HG02852 (cell line): Measurements from ENCODE around the gene PEAR1.

Experiments
- ATAC-seq: cut with Tn5 transposase; IDR thresholded peaks from one replicate; pipeline ENCODE4 v1.9.1; 2021; ENCODE audit warnings: mild to moderate bottlenecking, moderate library complexity; ENCODE audit not compliant: unreplicated experiment

PEAR1 gene

DNA sequence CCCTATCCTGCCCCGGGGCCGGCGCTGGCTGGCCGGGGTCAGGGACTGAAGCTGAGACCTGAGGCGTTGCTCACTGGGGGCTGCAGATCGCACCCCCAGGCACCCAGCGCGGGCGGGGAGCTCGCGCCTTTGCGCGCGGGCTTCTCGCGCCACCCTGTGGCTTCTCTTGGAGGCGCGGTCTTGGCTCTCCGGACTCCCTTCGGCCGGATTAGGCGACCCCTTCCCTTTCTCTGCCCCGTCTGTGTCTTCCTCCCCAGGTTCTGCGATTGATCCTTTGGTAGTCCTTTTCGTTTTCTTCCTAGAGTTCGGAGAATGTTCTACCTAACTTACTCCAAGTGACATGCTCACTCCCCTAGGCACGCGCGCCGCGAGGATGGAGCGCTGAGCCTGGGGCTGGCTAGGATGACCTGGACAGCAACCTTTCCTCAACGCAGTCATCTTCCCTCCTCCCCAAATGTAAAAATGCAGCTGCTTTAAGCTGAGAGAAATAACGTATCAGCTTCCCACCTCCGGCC is 33.3 kb upstream of the PEAR1 start:
- peak; percentile 56 for ATAC-seq

DNA sequence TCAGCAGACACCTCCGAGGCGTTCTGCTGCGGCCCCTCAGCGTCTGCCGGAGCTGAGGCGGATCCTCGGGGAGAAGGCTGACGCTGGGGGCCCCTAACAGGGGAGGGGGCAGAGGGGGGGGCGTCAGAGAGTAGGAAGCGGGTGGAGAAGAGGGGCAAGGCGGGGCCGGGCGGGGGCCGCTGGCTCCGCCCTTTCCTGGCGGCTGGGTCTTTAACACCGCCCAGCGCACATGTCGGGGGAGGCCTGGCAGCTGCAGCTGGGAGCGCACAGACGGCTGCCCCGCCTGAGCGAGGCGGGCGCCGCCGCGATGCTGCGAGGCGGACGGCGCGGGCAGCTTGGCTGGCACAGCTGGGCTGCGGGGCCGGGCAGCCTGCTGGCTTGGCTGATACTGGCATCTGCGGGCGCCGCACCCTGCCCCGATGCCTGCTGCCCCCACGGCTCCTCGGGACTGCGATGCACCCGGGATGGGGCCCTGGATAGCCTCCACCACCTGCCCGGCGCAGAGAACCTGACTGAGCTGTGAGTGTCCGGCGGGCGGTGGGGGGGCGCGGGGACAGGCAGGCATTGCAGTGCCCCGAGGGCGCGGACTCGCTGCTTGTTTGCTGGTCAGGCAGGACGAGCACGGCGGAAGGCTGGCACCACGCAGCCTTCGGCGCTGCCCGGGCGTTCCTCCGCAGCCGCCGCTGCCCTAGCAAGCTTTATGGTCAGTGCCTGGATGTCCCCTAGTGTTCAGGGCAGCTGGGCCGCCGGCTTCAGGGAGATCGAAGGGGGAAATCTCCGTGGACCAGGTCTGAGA is 32.7 kb upstream of the PEAR1 start, which contains the start of gene NTRK1:
Gene NTRK1 (plus strand): TSS at position 238 of the 796 bp plus-strand sequence. CDS start 70 bp downstream, at position 308.
- peak; percentile 25 for ATAC-seq

DNA sequence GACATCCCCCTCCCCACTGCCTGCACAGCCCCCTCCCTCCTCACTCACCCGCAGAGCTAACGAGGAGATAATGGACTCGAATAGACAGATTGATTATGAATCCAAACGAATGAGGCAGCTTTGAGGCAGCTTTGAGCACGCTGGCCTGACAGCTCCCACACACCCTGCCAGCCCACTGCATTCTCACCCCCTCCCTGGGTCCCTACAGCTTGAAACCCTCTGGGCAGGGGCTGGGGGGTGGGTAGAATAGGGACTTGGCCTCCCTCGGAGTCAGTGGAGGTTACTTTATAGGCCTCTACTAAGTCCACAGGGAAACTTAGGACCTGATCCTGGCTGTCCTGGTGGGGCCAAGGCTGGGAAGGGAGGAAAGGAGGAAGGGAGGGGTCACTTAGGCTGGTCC is 30.9 kb upstream of the PEAR1 start:
- no peak for ATAC-seq

- ATAC-seq = no peak
Observed at GRCh38 chr1:156862997-156863599, 30.4 kb upstream of the PEAR1 start.

GRCh38 chr1:156863631-156864030 is 29.9 kb upstream of the PEAR1 start:
- no peak for ATAC-seq

GRCh38 chr1:156864796-156865195 is 28.7 kb upstream of the PEAR1 start:
- no peak for ATAC-seq

DNA sequence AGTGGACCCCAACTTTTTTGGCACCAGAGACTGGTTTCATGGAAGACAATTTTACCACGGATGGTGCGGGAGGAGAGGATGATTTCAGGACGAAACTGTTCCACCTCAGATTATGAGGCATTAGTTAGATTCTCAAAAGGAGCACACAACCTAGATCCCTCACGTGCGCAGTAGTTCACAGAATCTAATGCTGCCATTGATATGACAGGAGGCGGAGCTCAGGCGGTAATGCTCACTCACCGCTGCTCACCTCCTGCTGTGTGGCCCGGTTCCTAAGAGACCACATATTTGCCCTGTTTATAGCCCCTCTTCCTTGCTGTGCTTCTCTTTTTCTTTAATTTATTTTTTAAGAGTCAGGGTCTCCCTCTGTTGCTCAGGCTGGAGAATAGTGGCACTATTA is 28.3 kb upstream of the PEAR1 start:
- no peak for ATAC-seq

- ATAC-seq = no peak
Observed at GRCh38 chr1:156865865-156866248, 27.7 kb upstream of the PEAR1 start.

GRCh38 chr1:156866249-156866909 is 27.1 kb upstream of the PEAR1 start:
- ATAC-seq = no peak

DNA sequence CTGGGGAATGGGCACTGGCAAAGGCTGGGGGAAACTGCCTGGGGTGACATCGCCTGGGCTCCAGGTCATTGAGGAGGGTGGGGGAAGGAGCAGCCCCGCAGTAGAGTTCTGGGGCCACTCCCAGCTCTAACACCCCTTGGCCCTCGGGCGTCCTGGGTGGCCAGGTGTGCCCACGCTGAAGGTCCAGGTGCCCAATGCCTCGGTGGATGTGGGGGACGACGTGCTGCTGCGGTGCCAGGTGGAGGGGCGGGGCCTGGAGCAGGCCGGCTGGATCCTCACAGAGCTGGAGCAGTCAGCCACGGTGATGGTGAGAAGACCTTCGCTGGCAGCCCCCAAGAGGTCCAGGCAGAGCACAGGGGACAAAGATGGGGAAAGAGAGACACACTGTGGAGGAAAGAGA is 25.2 kb upstream of the PEAR1 start:
- ATAC-seq = no peak

GRCh38 chr1:156869455-156869854 is 24.1 kb upstream of the PEAR1 start:
- no peak for ATAC-seq

DNA sequence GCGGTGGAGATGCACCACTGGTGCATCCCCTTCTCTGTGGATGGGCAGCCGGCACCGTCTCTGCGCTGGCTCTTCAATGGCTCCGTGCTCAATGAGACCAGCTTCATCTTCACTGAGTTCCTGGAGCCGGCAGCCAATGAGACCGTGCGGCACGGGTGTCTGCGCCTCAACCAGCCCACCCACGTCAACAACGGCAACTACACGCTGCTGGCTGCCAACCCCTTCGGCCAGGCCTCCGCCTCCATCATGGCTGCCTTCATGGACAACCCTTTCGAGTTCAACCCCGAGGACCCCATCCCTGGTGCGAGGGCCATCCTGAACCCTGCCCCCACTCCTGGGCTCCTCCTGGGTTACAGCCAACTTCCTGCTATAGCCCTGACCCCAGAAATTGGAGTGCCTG is 19.9 kb upstream of the PEAR1 start:
- no peak for ATAC-seq

GRCh38 chr1:156874142-156874541 is 19.4 kb upstream of the PEAR1 start:
- no peak for ATAC-seq

DNA sequence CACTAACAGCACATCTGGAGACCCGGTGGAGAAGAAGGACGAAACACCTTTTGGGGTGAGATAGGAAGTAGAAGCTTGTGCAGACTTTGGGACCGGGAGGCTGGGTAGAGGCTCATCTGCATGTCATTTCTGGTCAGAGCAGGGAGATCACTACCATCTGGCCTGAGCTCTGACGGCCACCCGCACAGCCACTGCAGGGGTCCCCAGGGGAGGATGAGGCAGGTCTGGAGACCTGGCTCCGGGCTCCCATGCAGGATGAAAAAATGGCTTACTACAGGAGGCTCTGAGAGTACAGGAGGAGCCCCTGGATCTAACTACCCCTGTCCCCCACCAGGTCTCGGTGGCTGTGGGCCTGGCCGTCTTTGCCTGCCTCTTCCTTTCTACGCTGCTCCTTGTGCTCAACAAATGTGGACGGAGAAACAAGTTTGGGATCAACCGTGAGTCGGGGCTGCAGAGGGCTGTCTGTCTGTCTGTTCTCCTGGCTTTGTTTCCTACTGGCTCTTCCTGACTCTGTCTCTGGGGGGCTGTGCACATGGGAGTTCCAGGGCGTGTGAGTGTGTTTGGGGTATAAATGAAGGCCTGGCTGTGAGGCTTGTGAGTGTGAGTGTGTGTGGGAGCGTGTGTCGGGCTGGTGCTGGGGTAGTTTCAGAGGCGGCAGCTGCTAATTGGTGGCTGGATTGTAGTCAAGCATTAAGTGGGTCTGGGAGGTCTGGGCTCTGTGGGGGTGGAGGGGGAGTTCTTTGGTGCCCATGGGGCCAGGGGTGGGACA is 18.8 kb upstream of the PEAR1 start:
- ATAC-seq = no peak

GRCh38 chr1:156875341-156875615 is 18.2 kb upstream of the PEAR1 start:
- no peak for ATAC-seq

GRCh38 chr1:156876281-156876680 is 17.2 kb upstream of the PEAR1 start:
- no peak for ATAC-seq

GRCh38 chr1:156877433-156878170 is 15.9 kb upstream of the PEAR1 start:
- no peak for ATAC-seq

- no peak for ATAC-seq
Observed at GRCh38 chr1:156879876-156880275, 13.6 kb upstream of the PEAR1 start.

DNA sequence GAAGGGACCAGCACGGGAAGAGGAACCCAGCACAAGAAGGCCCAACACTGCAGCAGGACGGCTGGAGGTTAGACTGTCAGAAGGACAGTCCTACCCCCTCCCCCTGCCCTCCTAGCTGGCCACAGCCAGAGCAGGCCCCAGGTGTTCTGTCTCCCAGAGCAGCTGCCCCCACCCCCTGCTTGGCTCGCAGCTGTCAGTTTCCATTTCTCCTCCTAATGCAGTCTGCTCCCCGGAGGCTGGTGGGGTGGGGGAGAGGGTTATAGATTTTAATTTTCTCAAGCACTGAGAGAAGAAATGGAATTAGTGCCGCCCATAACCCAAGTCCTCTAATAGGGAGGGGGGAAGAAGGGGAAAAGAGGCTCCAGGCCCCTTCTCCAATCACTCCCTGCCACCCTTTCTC is 13.0 kb upstream of the PEAR1 start:
- ATAC-seq = no peak

- no peak for ATAC-seq
Observed at GRCh38 chr1:156881101-156881500, 12.4 kb upstream of the PEAR1 start.

DNA sequence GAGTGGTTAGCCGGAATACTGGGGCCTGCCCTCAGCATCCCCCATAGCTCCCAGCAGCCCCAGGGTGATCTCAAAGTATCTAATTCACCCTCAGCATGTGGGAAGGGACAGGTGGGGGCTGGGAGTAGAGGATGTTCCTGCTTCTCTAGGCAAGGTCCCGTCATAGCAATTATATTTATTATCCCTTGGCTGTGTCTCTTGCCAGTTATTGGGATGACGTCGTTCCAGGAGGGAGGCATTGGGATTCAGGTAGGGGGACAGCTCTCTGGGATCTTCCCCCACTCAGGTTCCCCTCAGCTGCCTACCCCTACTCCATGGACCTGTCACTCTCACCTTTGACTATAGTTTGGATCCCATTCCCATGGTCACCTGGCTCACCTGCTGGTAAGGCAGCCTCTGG is 11.9 kb upstream of the PEAR1 start:
- no peak for ATAC-seq
